ENCODE data around the gene CHPF2. TPM values are rescaled to one million over a fixed set of nuclear protein-coding genes. Genes with fewer than 3 reads are reported as not detected.

CHPF2 gene
- total RNA-seq, 1 donor from 2014 or later: 25.0 TPM

- FAIRE-seq (no peak), DNase-seq (ENCODE audit: low read depth) (peak; percentile 29)
- Histone ChIP-seq H3K27me3 (ENCODE audit: control insufficient read depth, insufficient read depth, low read length) (peaks cover 8% of the 10 kb centered on the region), H3K36me3 (ENCODE audit: control insufficient read depth, insufficient read depth, low read length) (no peaks in the 10 kb centered on the region), H3K4me3 (ENCODE audit: low read depth, low read length) (peak overlapping the region; percentile 46)
- TF ChIP-seq CTCF (IDR thresholded peaks at IDR 0.05; ENCODE audit: insufficient read depth, low read length, severe bottlenecking): no peak
Observed at GRCh38 chr7:151249034-151249731, 16.9 kb downstream of the CHPF2 start.

- DNase-seq (ENCODE audit: low read depth) (peak; percentile 44), FAIRE-seq (no peak)
- no peak for TF ChIP-seq CTCF (IDR thresholded peaks at IDR 0.05; ENCODE audit: insufficient read depth, low read length, severe bottlenecking)
- Histone ChIP-seq H3K36me3 (ENCODE audit: control insufficient read depth, insufficient read depth, low read length) (no peaks in the 10 kb centered on the region), H3K27me3 (ENCODE audit: control insufficient read depth, insufficient read depth, low read length) (peaks cover 7% of the 10 kb centered on the region), H3K4me3 (ENCODE audit: low read depth, low read length) (no peak overlapping the region)
Observed at GRCh38 chr7:151249732-151250072, 17.4 kb downstream of the CHPF2 start.

GRCh38 chr7:151250181-151251132, 18.2 kb downstream of the CHPF2 start:
- Histone ChIP-seq H3K4me3 (ENCODE audit: low read depth, low read length) (no peak overlapping the region), H3K27me3 (ENCODE audit: control insufficient read depth, insufficient read depth, low read length) (peaks cover 7% of the 10 kb centered on the region), H3K36me3 (ENCODE audit: control insufficient read depth, insufficient read depth, low read length) (no peaks in the 10 kb centered on the region)
- DNase-seq (ENCODE audit: low read depth) (no peak), FAIRE-seq (peak; percentile 86)
- no peak for TF ChIP-seq CTCF (IDR thresholded peaks at IDR 0.05; ENCODE audit: insufficient read depth, low read length, severe bottlenecking)

GRCh38 chr7:151251328-151251688, 19.0 kb downstream of the CHPF2 start:
- H3K36me3 ChIP-seq (ENCODE audit: control insufficient read depth, insufficient read depth, low read length): no peaks in the 10 kb centered on the region
- DNase-seq (ENCODE audit: low read depth) (no peak), FAIRE-seq (no peak)
- H3K4me3 ChIP-seq (ENCODE audit: low read depth, low read length): peak overlapping the region; percentile 52
- no peak for TF ChIP-seq CTCF (IDR thresholded peaks at IDR 0.05; ENCODE audit: insufficient read depth, low read length, severe bottlenecking)
- H3K27me3 ChIP-seq (ENCODE audit: control insufficient read depth, insufficient read depth, low read length): peaks cover 5% of the 10 kb centered on the region

GRCh38 chr7:151251689-151252560, 19.6 kb downstream of the CHPF2 start:
- no peak for FAIRE-seq
- DNase-seq (ENCODE audit: low read depth): peak; percentile 9
- Histone ChIP-seq H3K4me3 (ENCODE audit: low read depth, low read length) (peak overlapping the region; percentile 52), H3K36me3 (ENCODE audit: control insufficient read depth, insufficient read depth, low read length) (no peaks in the 10 kb centered on the region), H3K27me3 (ENCODE audit: control insufficient read depth, insufficient read depth, low read length) (peaks cover 8% of the 10 kb centered on the region)
- no peak for TF ChIP-seq CTCF (IDR thresholded peaks at IDR 0.05; ENCODE audit: insufficient read depth, low read length, severe bottlenecking)

All from bronchial epithelial cell (primary cell).